Right renal pelvis (tissue), 4 donors: Measurements from ENCODE around the gene KIAA2012. TPM values are rescaled to one million over a fixed set of nuclear protein-coding genes. Genes with fewer than 3 reads are reported as not detected.

ENCODE experiments used
- DNase-seq, 4 donors: peaks; one replicate each; pipeline ENCODE4 v3.0.0-alpha.2; 2013; ENCODE audit warnings: low read depth in 4 of 4, low spot score in 3 of 4, missing footprints in 1 of 4
- polyA plus RNA-seq, 4 donors: library from polyadenylated mRNA; unstranded; fragments of 120-200 nt; gene quantifications; one replicate each; pipeline ENCODE4 v1.2.1, GENCODE V29; 2013; ENCODE audit not compliant: insufficient read length in 4 of 4

The KIAA2012 gene
- polyA plus RNA-seq, 4 donors: 0.07 to 0.17 (median 0.12) TPM

DNA sequence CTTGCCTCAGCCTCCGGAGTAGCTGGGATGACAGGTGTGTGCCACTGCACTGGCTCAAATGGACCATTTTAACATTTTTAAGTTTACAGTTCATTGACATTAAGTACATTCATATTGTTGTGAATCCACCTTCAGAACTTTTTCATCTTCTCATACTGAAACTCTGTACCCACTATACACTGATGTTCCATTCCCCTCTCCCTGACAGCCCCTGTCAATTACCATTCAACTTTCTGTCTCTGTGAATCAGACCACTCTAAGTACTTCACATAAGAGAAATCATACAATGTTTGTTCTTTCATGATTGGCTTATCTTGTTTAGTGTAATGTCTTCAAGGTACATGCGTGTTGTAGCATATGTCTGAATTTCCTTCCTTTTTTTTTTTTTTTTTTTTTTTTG, 1.9 kb upstream of the KIAA2012 start:
- no peak for DNase-seq

DNA sequence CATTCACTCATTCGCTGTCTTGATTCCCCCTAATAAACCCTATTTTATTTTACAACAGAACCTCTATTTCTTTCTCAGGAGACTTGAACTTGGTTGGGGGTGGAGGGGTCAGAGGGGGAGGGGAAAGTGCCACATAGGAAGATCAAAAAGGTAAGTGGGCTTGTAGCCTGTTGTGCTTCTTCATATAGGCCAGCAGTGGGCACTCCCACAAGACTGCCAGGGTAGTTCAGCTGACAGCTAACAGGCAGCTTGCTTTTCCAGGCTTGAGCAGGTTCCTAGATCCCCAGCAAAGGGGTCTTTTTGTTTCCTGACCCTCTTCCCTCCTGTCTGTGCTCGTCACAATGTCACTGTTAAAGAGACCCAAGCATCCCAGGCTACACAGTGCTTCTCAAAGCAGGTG, 829 bp upstream of the KIAA2012 start:
- no peak for DNase-seq

DNA sequence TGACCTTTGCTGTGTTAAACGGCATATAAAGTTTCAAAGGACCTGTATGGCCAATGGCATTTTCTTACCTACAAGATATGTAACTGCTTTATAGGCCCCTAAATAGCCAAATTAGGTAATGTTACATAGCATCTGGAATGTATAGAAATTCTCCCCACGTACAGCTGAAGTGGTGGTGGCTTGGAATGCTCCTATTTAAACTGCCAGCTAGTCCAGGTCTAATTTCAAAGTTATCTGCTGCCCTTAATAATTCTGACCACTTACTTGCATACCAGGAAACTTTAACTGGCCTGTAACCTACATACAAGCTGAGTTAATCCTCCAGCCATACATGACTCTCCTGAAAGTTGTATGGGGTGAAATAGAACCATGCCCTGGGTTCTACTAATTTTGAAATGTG, 1.3 kb downstream of the KIAA2012 start:
- DNase-seq: no peak

DNA sequence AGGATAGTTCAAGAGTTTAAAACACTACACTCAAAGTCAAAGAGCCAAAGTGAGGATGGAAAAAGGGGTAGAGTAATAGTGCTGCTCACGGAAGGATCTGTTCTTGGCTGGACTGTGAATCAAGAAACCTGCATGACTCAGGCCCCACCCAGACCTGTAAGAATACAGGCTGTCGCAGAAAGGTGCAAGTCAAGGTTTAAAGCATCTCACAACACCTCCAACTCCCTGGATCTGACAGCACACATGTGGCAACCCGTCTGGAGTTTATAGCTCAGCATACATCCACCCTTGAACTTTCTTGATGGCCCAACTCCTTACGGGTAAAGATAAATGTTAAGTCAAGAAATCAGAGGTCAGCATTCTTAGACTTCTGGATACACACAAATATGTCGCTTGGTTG, 6.3 kb downstream of the KIAA2012 start:
- DNase-seq: no peak

DNA sequence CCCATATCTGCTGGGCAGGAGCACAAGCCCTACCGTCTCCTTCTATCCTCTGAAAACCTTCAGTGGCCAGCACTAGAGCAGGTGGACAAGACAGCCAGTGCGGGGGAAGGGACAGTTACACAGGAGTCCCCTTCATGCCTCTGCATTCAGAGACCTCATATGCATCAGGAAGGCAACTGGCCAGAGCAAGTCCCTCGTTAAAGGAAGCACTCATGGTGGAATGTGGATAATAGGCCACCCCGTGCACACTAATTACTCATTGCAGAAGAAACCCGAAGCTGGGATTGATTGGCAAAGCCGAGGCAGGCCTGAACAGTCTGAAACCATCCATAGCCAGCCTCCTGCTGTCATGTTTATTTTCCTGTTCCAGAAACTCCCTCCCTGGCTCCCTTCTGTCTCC, 11.2 kb downstream of the KIAA2012 start:
- no peak for DNase-seq

DNA sequence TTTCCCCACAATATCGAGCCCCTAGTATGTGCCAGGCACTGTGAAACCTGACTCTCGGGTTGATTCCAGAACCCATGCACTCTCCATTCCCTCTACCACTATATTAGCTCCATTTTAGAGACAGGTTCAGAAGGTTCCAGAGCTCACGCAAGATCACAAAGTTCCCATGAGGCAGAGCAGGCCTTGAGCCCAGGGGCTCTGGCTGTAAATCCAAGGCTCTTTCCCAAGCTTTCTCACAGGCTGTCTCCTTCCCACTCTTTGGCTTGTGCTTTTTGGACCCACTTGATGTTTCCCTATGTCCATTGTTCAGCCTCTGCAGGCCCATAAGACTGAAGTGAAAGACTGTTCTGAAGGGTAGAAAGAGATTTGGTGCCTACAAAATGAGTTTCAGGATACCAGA, 15.7 kb downstream of the KIAA2012 start:
- no peak for DNase-seq

DNA sequence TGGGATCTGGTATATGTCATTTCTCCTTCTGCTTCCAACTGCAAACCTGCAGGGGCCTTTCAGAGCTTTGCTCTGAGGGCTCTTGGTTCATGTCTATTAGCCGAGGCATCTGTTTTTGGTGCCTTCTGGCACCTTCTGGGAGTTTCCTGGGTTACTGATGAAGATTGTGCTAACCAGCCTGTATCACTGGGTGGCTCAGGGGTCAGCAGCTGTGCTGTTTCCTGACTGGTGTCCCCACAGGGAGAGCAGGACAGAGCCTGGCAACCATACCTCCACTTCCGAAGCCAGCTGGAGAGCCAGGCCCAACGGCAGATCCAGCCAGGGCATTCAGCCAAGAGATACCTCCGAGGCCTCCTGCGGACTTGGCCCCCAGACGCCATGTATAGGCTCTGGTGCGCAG, 17.5 kb downstream of the KIAA2012 start:
- DNase-seq: no peak

DNA sequence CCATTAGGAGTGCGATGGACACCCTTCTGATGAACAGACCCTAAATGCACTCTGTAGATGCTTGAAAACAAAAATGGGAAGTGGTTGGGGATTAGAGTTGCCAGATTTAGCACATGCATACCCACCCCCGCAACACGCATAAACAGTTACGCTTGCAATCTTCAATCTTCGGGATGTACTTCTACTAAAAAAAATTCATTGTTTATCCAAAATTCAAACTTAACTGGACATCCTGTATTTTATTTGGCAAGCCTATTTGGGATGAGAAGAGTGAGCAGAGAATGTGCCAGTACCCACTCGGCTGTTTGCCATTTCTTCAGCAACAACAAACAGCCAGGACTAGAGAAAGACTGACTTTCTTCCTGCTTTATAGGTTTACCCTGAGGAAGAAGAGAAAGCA, 18.4 kb downstream of the KIAA2012 start:
- DNase-seq: no peak

DNA sequence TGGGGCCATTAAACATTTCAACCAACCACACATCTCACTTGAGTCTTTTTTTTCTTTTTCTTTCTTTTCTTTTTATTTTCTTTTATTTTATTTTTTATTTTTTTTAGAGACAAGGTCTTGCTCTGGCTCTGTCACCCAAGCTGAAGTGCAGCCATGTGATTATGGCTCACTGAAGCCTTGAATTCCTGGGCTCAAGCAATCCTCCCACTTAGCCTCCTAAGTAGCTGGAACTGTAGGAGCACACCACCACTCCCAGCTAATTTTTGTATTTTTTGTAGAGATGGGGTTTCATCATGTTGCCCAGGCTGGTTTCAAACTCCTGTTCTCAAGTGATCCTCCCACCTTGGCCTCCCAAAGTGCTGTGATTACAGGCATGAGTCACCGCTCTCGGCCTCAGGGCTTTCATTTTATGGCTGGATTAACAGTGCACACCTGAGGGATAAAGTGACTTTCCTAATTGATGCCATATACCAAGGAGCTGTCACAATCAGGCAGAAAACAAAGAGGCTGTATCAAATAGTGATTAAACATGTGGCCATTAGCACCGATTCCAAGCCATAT, 21.5 kb downstream of the KIAA2012 start:
- DNase-seq: no peak

DNA sequence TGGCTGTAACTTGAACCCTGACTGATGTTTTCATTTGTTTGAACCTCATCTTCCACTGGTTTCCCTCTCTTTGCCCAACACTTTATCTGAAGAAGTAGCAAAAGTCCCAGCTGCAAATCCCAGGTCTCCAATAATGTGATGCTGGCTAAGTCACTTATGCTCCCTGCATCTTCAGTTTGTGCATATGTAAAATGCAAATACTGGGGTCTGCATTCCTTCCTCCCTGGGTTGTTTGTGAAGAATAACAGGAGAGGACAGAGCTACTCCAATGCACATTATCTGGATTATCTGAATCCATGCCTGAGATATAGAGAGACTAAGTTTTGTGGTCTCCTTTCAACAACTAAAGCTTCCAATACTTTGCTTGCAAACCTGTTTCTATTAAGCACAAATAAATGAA, 22.2 kb downstream of the KIAA2012 start:
- no peak for DNase-seq

DNA sequence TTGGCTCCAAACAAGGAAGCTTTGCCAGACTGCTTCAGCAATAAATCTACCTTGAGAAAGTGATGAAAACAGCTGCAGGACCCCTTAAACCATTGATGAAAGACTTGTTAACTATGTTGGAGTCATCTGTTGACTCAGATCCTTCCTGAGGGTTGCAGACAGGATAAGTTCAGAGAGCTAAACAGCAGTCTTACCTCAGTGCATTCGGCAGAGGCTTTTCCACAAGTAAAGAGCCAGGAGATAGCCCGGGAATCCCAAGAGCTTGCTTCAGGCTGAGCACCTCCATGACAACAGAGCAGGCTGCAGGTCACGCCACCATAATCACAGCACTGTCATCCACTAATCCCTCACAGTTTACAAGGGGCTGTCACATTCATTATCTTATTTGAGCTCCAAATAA, 23.7 kb downstream of the KIAA2012 start:
- no peak for DNase-seq

DNA sequence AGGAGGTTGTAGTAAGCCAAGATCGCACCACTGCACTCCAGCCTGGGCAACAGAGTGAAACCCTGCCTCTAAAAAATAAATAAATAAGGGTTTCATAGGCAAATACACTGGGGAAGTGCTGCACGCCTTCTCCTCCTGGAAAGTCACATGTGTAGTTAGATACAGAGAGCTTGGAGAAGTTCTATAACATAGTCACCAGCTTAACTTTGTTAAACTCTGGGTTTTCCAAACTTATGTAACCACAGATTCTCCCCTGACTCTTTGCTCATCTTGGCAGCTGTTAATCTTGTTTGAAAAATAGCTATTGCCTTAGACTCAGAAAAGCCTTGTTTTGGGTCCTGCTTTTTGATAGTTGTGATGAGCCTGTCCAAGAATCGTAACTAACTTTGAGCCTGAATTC, 25.2 kb downstream of the KIAA2012 start:
- no peak for DNase-seq

DNA sequence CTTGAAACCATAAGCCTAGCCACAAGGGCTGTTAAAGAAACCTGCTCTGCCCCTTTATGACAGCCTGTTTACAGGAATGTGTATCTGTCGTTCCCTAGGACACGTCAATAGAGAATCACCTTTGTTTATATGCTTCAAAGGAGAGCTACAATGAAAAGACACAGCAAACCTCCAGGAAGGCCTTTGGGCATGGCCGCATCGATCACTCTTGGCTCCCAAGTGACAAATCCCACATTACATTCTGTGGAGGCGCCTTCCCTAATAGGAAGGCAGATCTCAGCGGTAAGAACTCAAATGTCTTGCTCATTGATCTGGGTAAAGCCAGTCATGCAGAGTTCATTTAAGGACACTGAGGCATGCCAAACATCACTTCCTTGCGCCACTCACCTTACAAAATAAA, 26.5 kb downstream of the KIAA2012 start:
- no peak for DNase-seq

DNA sequence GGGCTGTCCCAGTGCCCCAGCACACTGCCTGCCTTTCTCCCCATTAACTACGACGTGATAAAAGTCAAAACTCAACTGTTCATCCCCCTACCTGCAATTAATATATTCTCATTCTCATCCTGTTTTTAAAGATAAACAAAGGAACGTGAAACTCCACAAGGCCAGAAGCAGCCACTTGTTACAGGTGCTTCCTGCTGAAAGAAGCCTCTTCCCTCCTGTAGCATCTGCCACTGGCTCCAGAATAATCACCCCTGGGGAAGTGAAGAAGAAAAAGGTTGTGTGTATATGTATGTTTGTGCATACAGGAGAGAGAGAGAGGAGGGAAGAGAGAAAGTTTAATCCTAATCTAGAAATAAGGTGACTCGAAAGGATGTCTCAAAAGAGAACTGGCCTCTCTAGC, 27.1 kb downstream of the KIAA2012 start:
- no peak for DNase-seq

DNA sequence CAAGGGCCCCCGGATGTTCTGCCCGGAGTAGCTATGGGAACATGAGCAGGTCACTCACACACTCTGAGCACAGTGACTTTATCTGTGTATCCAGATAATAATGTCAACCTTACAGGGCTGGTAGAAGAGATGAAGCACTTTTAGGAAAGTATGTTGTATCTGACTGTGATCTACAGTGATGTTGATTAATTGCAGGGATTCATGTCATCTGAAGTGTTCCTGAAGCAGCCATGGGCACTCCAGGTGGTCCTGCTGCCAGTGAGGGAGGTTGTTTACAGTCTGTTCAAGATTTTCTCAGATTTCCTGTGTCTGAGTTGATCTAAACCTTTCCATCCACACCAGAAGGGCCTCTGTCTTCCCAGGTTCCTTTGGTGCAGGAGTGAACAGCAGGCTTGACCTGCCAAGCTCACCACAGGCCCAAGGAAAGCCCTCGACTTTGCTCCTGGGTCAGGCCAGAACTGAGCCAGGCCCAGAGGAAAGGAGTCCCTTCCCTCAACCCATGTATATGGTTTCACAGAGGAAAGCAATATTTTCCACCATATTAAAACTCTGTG, 28.0 kb downstream of the KIAA2012 start:
- DNase-seq: no peak

DNA sequence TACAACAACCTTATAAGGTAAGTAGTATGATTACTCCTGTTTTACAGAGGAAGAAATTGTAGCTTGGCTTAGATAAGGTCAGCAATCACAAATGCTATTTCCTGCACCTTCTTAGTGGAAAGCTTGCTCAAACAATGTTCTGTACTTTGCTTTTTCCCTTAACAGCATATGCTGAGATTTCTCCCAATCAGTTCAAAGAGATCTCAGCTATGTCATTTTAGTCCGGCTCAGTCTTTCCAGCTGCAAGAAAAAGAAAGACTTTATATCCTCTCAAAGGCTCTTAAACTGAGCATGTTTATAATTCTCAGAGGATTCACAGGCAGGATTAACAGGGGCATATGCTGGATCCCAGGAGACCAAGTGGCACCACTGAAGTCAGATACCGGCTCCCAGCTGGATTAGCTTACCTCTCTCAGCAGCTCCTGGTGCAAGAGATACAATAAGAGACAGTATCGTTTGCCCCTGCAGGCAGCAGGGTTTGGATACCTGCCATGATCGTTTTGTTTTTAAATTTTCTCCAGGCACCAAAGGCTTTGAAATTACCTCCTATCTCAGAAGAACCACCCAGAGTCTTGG, 29.5 kb downstream of the KIAA2012 start:
- DNase-seq: no peak

DNA sequence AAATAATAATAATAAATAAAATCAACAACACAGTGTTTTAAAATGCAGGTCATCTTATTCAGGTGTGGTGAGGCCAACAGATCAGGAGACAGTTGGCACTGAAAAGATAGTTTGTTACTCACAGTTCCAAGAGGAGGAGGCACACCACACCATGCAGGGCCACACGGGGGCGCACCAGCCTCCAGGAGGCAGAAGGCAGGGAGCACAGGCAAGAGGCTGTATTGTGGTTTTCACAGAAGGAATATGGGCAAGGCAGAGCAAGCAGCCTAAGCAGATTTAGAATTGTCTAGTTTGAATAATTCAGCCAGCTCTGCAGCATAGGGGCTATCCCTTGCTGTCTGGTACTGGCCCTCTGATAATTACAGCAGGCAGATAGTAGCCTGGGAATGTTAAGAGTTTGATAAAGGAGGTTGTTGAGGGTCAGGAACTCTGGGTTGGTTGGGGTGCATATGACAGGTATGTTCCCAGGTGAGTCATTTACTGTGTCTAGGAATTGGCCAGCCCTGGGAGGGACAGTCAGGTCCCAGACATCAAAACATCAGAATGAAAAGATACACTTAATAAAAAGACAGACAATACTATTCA, 31.3 kb downstream of the KIAA2012 start:
- no peak for DNase-seq

DNA sequence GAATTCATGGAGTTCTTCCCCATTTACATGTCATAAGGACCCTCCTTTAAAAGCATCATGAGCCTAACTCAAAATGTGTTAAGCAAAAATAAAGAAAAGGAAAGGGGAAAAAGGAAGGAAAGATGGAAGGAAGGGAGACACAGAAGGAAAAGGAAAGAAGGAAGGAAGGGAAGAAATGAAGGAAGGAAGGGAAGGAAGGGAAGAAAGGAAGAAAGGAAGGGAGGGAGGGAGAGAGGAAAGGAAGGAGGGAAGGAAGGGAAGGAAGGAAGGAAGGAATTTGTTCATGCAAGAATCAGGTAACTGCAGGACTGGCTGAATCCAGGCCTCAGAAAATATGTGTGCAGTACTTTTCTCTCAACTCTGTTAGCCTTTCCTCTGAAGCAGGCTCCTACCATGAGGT, 32.0 kb downstream of the KIAA2012 start:
- DNase-seq: no peak

DNA sequence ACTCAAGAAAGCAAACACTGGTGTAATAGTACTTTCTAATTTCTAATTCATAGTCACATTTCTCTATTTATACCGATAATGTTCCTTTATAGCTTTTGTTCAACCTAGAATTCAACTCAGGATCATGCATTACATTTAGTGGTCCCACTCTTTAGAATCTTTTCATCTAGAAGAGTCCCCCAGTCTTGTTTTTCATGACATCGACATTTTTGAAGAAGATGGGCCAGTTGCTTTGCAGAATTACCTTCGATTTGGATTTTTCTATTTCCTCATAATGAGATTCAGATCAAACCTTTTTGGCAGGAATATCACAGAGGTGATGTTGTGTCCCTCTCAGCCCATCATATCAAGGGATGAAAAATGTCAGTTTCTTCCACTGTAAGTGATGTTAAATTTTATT, 35.3 kb downstream of the KIAA2012 start:
- DNase-seq: no peak

DNA sequence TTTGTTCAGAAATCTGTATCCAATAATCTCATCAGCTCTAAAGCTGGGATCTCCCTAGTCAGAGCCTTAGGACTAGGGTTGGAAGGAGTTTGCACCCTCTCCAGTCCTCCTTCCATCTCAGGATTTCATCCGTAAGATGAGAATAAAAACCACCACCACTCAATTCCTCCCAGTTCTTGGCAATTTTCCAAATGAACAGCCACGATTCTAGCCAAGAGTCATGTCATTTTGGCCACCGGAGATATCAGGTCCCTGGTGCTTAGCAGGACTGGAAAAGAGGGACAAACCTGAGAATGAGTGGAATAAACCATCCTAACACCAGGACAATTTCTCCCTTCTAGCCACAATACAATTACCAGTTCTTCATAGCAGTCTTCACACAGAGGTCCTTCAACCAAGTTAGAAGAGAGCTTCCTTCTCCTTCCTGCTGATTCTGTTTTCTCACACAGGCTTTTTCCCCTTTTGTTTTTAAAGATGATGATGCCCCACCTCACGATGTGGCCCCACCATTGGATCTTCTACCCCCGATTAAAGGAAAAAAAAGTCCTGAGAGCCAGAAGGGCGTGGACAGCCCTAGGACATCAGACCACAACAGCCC, 36.2 kb downstream of the KIAA2012 start:
- no peak for DNase-seq

DNA sequence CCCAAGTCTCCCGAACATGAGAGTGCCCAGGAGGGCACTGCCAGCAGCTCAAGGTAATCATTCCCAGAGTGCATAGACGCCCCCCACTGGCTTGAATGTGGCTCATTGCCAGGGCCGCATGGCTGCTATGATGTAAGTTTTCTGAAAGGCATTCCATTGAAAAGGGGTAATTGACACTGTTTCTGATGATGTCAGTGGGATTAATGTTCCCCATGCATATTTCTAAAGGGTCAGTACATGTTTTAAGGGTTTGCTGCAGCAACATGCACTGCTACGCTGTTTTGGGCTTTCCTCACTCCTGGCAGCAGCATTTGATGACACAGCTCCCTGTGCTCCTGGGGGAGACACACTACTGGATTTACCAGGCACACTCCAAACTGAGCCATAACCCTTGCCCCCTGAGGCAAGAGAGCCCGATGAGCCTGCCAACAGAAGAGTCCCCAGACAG, 36.7 kb downstream of the KIAA2012 start:
- no peak for DNase-seq

DNA sequence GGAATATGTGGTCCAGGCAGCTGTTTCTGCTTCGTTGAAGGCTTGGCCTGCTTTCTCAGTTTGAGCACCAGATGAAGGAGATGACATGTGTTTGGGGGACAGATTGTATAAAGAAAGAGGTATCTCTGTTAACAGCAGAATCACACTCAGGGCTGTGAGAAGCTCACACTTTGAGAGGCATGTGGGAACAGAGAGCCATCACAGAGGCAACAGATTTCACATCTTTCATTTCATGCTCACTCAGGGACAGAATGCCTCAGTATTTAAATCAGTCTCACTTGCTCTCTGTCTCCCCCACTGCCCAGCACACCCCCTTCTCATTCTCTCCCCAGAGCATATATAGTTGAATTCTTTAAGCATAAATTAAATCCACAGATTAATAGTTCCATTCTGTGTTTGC, 37.4 kb downstream of the KIAA2012 start:
- no peak for DNase-seq
